Heart left ventricle (tissue), 13 donors: ENCODE results near the gene NCLN.

Source experiments
- CTCF ChIP-seq, 12 donors: fragments of 200-600 bp; sonication (generic) in 4 of 12; IDR thresholded peaks; one replicate each; pipeline versions ENCODE4 v1.5.0 to v1.8.0; 2018 to 2022; ENCODE audit warnings: antibody characterized with exemption in 12 of 12, mild to moderate bottlenecking in 5 of 12
- POLR2A ChIP-seq, 2 donors: fragments of 450-650 bp; IDR thresholded peaks; one replicate each; pipeline ENCODE4 v1.6.1; 2017; ENCODE audit warnings: antibody characterized with exemption in 2 of 2, mild to moderate bottlenecking in 2 of 2, moderate library complexity in 2 of 2
- donor health status: ischemic (EF 13 %, LVEDD 7.1; RV severe dilation, severe dysfunction).
- donor health status: DM: no; HTN: yes; CAD: no.
- donor health status: DM: no; HTN: no; CAD: no.
- donor health status: ischemic (EF 25% LVEDD 6.9; RV normal size, moderate dysfunction).
- donor health status: ischemic (EF 25% LVEDD 5.7; RV mildly dilated, moderate dysfunction).
- donor health status: ischemic (EF 35%, LVEDD 5.7; RV mildly dilated, moderate dysfunction).
- donor health status: nonischemic (EF 11% LVEDD 7.7; RV severe dilation, severe dysfunction).
- donor health status: DM: yes; HTN: yes; CAD: no.
- donor health status: PGD.
- donor health status: ischemic (EF 29% LVEDD 5.4; RV normal size, mild dysfunction).
- donor health status: nonischemic (EF 23%, LVEDD 6.1; RV moderate dilation, normal function).

GRCh38 chr19:3225677-3226093, 40.0 kb downstream of the NCLN start:
- TF ChIP-seq CTCF (IDR thresholded peaks at IDR 0.05) = no peak
- TF ChIP-seq POLR2A (IDR thresholded peaks at IDR 0.05) = no peak
